Measurements from ENCODE around the gene CRYL1.
"Not testable (repeated sequence)": the region's sequence is repeated elsewhere in the genome, so short reads cannot be mapped to it uniquely, and the experiment has no call there.

CRYL1 gene

DNA sequence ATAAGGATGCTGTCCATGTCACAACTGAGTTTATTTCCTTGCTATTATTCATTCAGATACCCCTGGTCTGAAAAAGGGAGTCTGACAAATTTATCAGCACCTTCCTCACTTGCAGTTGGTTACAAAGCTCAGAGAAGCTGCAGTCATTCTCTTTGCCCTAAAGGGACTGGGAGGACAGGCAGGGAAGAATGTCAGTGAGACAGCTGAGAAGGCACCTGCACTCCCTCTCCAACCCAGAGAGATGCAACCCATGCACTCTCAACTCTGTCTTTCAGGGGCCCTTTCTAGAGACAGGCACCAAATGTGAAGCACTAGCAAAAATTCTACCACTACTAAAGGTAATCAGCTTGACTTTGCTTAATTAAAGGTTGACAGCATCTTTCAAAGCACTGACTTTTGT lies 83.3 kb downstream of the CRYL1 start:
- no peaks in the 10 kb centered on the region for H3K4me1 ChIP-seq (ENCODE audit: control insufficient read depth in 1 of 2, insufficient read depth in 2 of 2, low read length in 2 of 2)
- H3K36me3 ChIP-seq (ENCODE audit: control insufficient read depth in 1 of 2, insufficient read depth in 2 of 2, low read length in 2 of 2), result peaks cover 15 to 17% of the 10 kb centered on the region in 2 donors

DNA sequence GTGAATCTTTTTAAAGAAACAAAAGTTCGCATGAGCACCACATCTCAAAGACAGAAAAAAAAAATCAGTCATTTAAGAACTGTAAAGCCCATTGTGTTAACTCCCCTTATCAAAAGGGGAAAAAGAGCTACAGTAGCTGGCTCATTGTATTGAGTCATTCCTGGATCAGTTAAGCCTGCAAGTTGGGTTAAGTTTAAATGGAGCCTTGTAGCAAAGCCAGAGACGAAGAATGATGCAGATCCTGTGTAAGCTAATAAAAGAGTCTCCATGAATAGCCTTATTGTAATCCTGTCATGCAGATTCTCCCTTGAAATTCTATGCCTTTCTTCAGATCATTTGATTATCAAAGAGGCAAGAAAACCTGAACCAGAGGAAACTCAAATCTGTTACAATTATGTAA lies 83.8 kb downstream of the CRYL1 start:
- H3K27me3 ChIP-seq (ENCODE audit: control insufficient read depth in 1 of 2, insufficient read depth in 2 of 2, low read length in 2 of 2), result no peaks in the 10 kb centered on the region
- no peak overlapping the region for H3K9ac ChIP-seq (ENCODE audit: low read depth in 1 of 2, low read length in 2 of 2)
- no peaks in the 10 kb centered on the region for H3K9me3 ChIP-seq (ENCODE audit: control insufficient read depth in 1 of 2, low read length in 2 of 2)
- no peaks in the 10 kb centered on the region for H3K4me1 ChIP-seq (ENCODE audit: control insufficient read depth in 1 of 2, insufficient read depth in 2 of 2, low read length in 2 of 2)
- no peak overlapping the region for H3K4me3 ChIP-seq (ENCODE audit: low read depth in 1 of 2, low read length in 2 of 2)
- H3K36me3 ChIP-seq (ENCODE audit: control insufficient read depth in 1 of 2, insufficient read depth in 2 of 2, low read length in 2 of 2), result peaks cover 15 to 17% of the 10 kb centered on the region in 2 donors
- H3K27ac ChIP-seq (ENCODE audit: low read depth, low read length), result no peak overlapping the region

More for the DNA sequence above, 83.3 kb downstream of the CRYL1 start:
- no peak overlapping the region for H3K4me3 ChIP-seq (ENCODE audit: low read depth in 1 of 2, low read length in 2 of 2)
- no peak overlapping the region for H3K9ac ChIP-seq (ENCODE audit: low read depth in 1 of 2, low read length in 2 of 2)
- no peaks in the 10 kb centered on the region for H3K9me3 ChIP-seq (ENCODE audit: control insufficient read depth in 1 of 2, low read length in 2 of 2)
- H3K27ac ChIP-seq (ENCODE audit: low read depth, low read length), result no peak overlapping the region
- H3K27me3 ChIP-seq (ENCODE audit: control insufficient read depth in 1 of 2, insufficient read depth in 2 of 2, low read length in 2 of 2), result no peaks in the 10 kb centered on the region

DNA sequence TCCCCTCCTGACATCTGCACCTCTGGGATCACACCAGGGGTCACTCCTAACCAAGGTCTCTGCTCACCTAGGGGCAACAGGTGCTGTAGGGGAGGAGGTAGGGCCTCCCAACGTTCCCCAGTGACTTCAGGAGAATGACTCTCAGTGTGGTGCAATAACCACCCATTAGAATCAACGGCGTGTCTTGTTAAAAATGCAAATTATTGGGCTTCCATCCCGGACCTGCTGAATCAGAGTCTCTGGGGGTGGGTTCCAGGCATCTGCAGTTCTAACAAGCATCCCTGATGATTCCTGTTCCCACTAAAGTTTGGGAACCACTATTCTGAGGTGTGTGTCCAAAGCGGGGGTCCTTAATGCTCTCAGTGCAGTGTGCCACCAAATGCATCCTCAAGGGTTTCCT lies 84.6 kb downstream of the CRYL1 start:
- no peak overlapping the region for H3K27ac ChIP-seq (ENCODE audit: low read depth, low read length)

DNA sequence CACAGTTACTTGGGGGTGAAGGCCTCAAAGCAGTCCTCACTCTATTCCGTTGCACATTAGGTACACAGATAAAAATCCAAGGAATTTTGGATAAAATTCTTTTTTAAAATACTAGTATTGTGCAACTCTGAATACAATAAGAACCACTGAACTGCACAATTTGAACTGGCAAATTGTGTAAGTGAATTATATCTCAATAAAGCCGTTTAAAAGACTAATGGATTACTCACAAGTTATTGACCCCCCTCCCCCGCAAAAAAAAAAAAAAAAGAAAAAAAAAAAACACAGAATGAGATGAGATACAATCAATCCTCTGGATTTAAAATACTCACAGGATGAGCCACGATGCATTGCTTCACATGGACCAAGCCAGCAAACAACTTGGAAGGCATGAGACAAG lies 86.4 kb downstream of the CRYL1 start:
- Histone ChIP-seq H3K36me3 (ENCODE audit: control insufficient read depth in 1 of 2, insufficient read depth in 2 of 2, low read length in 2 of 2) (peaks cover 15 to 30% of the 10 kb centered on the region in 2 donors), H3K27ac (ENCODE audit: low read depth, low read length) (no peak overlapping the region), H3K4me1 (ENCODE audit: control insufficient read depth in 1 of 2, insufficient read depth in 2 of 2, low read length in 2 of 2) (no peaks in the 10 kb centered on the region), H3K27me3 (ENCODE audit: control insufficient read depth in 1 of 2, insufficient read depth in 2 of 2, low read length in 2 of 2) (no peaks in the 10 kb centered on the region), H3K9ac (ENCODE audit: low read depth in 1 of 2, low read length in 2 of 2) (no peak overlapping the region), H3K4me3 (ENCODE audit: low read depth in 1 of 2, low read length in 2 of 2) (no peak overlapping the region), H3K9me3 (ENCODE audit: control insufficient read depth in 1 of 2, low read length in 2 of 2) (no peaks in the 10 kb centered on the region)

More for the DNA sequence above, 84.6 kb downstream of the CRYL1 start:
- Histone ChIP-seq H3K9ac (ENCODE audit: low read depth in 1 of 2, low read length in 2 of 2) (no peak overlapping the region), H3K4me1 (ENCODE audit: control insufficient read depth in 1 of 2, insufficient read depth in 2 of 2, low read length in 2 of 2) (no peaks in the 10 kb centered on the region), H3K4me3 (ENCODE audit: low read depth in 1 of 2, low read length in 2 of 2) (no peak overlapping the region), H3K36me3 (ENCODE audit: control insufficient read depth in 1 of 2, insufficient read depth in 2 of 2, low read length in 2 of 2) (peaks cover 15 to 24% of the 10 kb centered on the region in 2 donors), H3K27me3 (ENCODE audit: control insufficient read depth in 1 of 2, insufficient read depth in 2 of 2, low read length in 2 of 2) (no peaks in the 10 kb centered on the region), H3K9me3 (ENCODE audit: control insufficient read depth in 1 of 2, low read length in 2 of 2) (no peaks in the 10 kb centered on the region)

DNA sequence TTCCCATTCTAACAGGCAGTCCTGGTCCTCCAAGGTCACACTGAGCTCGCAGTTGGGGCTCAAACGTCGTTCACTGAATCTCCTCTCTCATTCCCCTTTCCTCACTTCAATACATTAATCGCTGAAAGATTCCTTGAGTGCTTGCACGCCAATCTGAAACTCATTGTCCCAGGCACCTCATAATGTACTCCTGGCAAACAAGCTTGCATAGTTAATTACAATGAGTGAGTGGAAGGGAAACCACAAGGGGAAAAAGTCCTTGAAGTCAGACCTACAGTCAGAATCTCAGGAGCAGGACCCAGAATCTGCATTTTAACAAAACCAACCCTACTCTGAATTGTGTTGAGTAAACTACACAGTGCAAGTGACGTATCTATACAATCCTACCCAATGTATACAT lies 86.9 kb downstream of the CRYL1 start:
- Histone ChIP-seq H3K27ac (ENCODE audit: low read depth, low read length) (no peak overlapping the region), H3K27me3 (ENCODE audit: control insufficient read depth in 1 of 2, insufficient read depth in 2 of 2, low read length in 2 of 2) (no peaks in the 10 kb centered on the region), H3K9ac (ENCODE audit: low read depth in 1 of 2, low read length in 2 of 2) (no peak overlapping the region), H3K9me3 (ENCODE audit: control insufficient read depth in 1 of 2, low read length in 2 of 2) (no peaks in the 10 kb centered on the region), H3K4me1 (ENCODE audit: control insufficient read depth in 1 of 2, insufficient read depth in 2 of 2, low read length in 2 of 2) (no peaks in the 10 kb centered on the region), H3K4me3 (ENCODE audit: low read depth in 1 of 2, low read length in 2 of 2) (no peak overlapping the region), H3K36me3 (ENCODE audit: control insufficient read depth in 1 of 2, insufficient read depth in 2 of 2, low read length in 2 of 2) (peaks cover 15 to 30% of the 10 kb centered on the region in 2 donors)

DNA sequence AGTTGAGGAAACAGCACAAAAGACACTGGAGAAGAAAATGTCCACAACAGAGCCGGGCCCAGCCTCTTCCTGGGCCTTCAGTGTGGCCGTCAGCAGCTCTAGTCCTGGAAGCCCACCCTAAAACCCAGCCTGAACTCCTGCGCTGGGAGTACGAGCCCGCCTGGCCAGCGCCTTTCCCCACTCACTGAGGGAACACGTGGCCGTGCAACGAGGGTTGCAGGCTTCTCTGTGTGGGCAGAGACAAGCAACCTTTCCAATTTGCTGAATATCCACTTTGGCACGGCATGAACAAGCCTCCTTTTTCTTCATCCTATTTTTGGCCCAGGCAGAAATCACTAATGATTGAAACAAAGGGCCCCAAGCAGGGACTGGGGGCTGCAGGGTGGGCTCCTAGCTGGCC lies 89.2 kb downstream of the CRYL1 start:
- H3K36me3 ChIP-seq (ENCODE audit: control insufficient read depth in 1 of 2, insufficient read depth in 2 of 2, low read length in 2 of 2), result peaks cover 17 to 36% of the 10 kb centered on the region in 2 donors
- no peaks in the 10 kb centered on the region for H3K27me3 ChIP-seq (ENCODE audit: control insufficient read depth in 1 of 2, insufficient read depth in 2 of 2, low read length in 2 of 2)
- no peaks in the 10 kb centered on the region for H3K4me1 ChIP-seq (ENCODE audit: control insufficient read depth in 1 of 2, insufficient read depth in 2 of 2, low read length in 2 of 2)
- H3K4me3 ChIP-seq (ENCODE audit: low read depth in 1 of 2, low read length in 2 of 2), result no peak overlapping the region
- H3K27ac ChIP-seq (ENCODE audit: low read depth, low read length), result no peak overlapping the region
- H3K9ac ChIP-seq (ENCODE audit: low read depth in 1 of 2, low read length in 2 of 2), result no peak overlapping the region
- no peaks in the 10 kb centered on the region for H3K9me3 ChIP-seq (ENCODE audit: control insufficient read depth in 1 of 2, low read length in 2 of 2)

DNA sequence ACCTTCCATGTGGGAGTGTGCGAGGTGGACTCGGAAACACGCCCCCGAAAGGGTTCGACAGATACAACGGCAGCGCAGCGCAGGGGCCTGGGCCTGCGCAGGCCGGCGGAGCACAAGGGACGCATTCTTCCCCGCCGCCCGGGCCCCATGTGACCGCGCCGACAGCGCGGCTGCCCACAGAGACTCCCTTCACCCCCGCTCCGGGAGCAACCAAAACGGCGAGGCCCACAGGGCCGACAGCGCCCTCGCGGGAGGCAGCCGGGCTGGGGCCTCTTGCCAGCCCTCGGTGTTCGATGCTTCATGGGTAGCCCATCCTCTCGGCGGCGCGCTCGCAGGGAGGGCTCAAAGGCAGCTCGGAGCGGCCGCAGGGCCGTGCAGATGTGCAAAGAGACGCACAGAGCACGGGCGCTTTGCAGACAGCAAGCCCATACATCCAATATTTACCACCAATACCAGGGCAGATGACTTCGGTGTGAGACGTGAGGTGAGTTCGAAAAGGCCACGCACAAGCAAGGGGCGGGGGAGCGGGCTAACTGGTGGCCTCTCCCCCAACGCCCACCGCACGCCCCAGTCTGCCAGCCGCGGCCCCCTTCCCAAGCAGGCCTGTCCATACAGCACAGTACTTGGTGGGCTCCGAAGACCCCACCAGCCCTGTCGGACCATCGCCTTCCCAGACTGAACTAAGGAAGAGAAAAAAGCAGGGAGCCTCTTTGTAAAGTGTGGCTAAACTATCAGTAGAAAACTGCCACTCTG lies 89.9 kb downstream of the CRYL1 start:
- no peak overlapping the region for H3K27ac ChIP-seq (ENCODE audit: low read depth, low read length)
- H3K9me3 ChIP-seq (ENCODE audit: control insufficient read depth in 1 of 2, low read length in 2 of 2), result no peaks in the 10 kb centered on the region
- H3K4me3 ChIP-seq (ENCODE audit: low read depth in 1 of 2, low read length in 2 of 2), result no peak overlapping the region
- peaks cover 18 to 43% of the 10 kb centered on the region in 2 donors for H3K36me3 ChIP-seq (ENCODE audit: control insufficient read depth in 1 of 2, insufficient read depth in 2 of 2, low read length in 2 of 2)
- H3K27me3 ChIP-seq (ENCODE audit: control insufficient read depth in 1 of 2, insufficient read depth in 2 of 2, low read length in 2 of 2), result no peaks in the 10 kb centered on the region
- H3K4me1 ChIP-seq (ENCODE audit: control insufficient read depth in 1 of 2, insufficient read depth in 2 of 2, low read length in 2 of 2), result no peaks in the 10 kb centered on the region
- H3K9ac ChIP-seq (ENCODE audit: low read depth in 1 of 2, low read length in 2 of 2), result no peak overlapping the region

DNA sequence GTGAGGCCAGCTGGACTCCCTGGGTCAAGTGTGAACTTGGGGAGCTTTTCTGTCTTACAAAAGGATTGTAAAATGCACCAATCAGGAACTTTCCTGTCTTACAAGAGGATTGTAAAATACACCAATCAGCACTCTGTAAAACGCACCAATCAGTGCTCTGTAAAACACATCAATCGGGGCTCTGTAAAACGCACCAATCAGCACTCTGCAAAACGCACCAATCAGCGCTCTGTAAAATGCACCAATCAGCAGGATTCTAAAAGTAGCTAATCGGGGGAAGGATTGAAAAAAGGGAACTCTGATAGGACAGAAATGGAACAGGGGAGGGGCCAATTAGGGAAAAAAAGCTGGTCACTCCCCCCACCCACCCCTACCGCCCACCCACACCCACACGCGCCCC lies 91.4 kb downstream of the CRYL1 start:
- not testable (repeated sequence) for H3K4me1 ChIP-seq (ENCODE audit: control insufficient read depth in 1 of 2, insufficient read depth in 2 of 2, low read length in 2 of 2); H3K4me3 ChIP-seq (ENCODE audit: low read depth in 1 of 2, low read length in 2 of 2); H3K9ac ChIP-seq (ENCODE audit: low read depth in 1 of 2, low read length in 2 of 2); H3K27ac ChIP-seq (ENCODE audit: low read depth, low read length); H3K9me3 ChIP-seq (ENCODE audit: control insufficient read depth in 1 of 2, low read length in 2 of 2); H3K27me3 ChIP-seq (ENCODE audit: control insufficient read depth in 1 of 2, insufficient read depth in 2 of 2, low read length in 2 of 2)
- H3K36me3 ChIP-seq (ENCODE audit: control insufficient read depth in 1 of 2, insufficient read depth in 2 of 2, low read length in 2 of 2), result peaks cover 26 to 59% of the 10 kb centered on the region in 2 donors

DNA sequence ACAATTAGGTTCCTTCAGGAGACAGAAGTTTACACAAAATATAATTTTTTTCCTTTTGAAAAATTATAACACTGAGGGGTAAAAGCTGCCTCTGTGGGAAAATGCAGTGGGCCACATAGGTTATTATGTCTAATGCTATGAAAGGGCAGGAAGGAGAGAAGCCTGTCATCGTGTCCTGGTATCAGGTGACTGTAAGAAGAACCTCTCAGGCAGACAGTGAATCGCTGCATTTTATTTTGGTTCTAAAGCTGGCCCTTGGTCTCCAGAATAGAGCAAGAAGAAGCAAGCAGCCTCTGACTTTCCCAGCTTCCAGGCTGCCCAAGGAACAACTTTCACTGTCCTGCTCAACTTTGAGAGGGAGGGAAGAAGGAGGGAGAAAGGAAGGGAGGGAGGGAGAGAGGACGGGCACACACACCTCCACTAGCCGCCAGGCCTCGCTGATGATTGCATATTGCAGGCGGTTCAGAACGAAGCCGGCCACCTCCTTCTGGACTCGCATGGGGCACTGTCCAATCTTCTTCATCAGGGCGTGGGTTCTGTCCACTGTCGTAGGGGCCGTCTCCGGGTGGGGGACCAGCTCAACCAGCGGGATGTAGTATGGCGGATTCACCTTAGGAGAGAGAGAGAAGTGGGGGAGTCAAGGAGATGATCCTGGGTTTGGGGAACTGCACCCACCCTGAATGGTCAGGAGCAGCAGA lies 93.8 kb downstream of the CRYL1 start:
- Histone ChIP-seq H3K27ac (ENCODE audit: low read depth, low read length) (no peak overlapping the region), H3K4me3 (ENCODE audit: low read depth in 1 of 2, low read length in 2 of 2) (no peak overlapping the region), H3K9ac (ENCODE audit: low read depth in 1 of 2, low read length in 2 of 2) (no peak overlapping the region), H3K36me3 (ENCODE audit: control insufficient read depth in 1 of 2, insufficient read depth in 2 of 2, low read length in 2 of 2) (peaks cover 22 to 57% of the 10 kb centered on the region in 2 donors), H3K4me1 (ENCODE audit: control insufficient read depth in 1 of 2, insufficient read depth in 2 of 2, low read length in 2 of 2) (no peaks in the 10 kb centered on the region), H3K27me3 (ENCODE audit: control insufficient read depth in 1 of 2, insufficient read depth in 2 of 2, low read length in 2 of 2) (no peaks in the 10 kb centered on the region), H3K9me3 (ENCODE audit: control insufficient read depth in 1 of 2, low read length in 2 of 2) (no peaks in the 10 kb centered on the region)

DNA sequence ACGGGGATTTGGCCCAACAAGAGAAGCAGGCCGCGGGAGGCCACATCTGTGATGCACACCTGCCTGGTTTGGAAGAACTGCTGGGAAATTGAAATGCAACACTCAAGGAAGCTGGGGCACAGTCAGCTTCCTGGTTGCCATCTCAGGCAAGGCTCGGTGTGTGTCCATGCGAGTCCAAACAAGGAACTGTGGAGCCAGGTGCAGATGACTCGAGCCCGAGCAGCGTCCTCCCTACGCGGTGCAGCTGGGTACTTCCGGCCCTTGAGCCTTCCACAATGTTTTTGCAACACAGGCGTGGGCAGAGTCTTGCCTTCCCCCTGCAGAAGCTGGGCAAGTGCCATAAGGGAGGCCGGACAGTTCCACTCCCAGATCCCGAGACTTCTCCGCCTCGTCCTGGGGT lies 94.6 kb downstream of the CRYL1 start:
- H3K36me3 ChIP-seq (ENCODE audit: control insufficient read depth in 1 of 2, insufficient read depth in 2 of 2, low read length in 2 of 2), result peaks cover 27 to 54% of the 10 kb centered on the region in 2 donors
- no peaks in the 10 kb centered on the region for H3K9me3 ChIP-seq (ENCODE audit: control insufficient read depth in 1 of 2, low read length in 2 of 2)
- H3K9ac ChIP-seq (ENCODE audit: low read depth in 1 of 2, low read length in 2 of 2), result no peak overlapping the region
- H3K4me3 ChIP-seq (ENCODE audit: low read depth in 1 of 2, low read length in 2 of 2), result no peak overlapping the region
- H3K27ac ChIP-seq (ENCODE audit: low read depth, low read length), result no peak overlapping the region
- no peaks in the 10 kb centered on the region for H3K27me3 ChIP-seq (ENCODE audit: control insufficient read depth in 1 of 2, insufficient read depth in 2 of 2, low read length in 2 of 2)
- no peaks in the 10 kb centered on the region for H3K4me1 ChIP-seq (ENCODE audit: control insufficient read depth in 1 of 2, insufficient read depth in 2 of 2, low read length in 2 of 2)

Data from duodenal mucosa (tissue), 2 donors.